ENCODE data around the gene SOWAHB. TPM values are rescaled to one million over a fixed set of nuclear protein-coding genes. Genes with fewer than 3 reads are reported as not detected.
"Not testable (repeated sequence)": the region's sequence is repeated elsewhere in the genome, so short reads cannot be mapped to it uniquely, and the experiment has no call there.

Gene SOWAHB
- total RNA-seq, 1 donor from 2014 or later, result 0.11 TPM

DNA sequence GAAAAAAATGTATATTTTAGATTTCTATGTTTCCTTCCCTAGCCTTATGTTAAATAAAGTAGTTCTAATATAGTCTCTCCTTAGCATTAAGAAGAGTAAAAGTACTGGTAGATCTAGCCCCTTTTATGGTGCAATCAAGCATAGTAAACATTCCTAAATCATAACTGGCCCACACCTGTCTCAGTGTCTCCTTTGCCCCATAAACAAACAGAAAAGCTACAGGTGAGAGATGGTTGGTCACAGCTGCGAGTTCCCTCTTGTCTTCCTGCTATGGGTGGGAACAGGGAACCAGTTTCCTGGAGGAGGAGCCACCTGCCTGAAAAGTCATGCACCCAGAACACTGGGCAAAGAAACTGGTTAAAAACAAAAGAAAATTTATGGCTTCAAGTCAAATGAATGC is 16.6 kb downstream of the SOWAHB start:
- no peak overlapping the region for H3K4me3 Mint-ChIP-seq
- H4K20me1 ChIP-seq (ENCODE audit: low read depth), result no peaks in the 10 kb centered on the region
- no peak overlapping the region for H2AFZ ChIP-seq (replicated peaks)
- no peaks in the 10 kb centered on the region for H3K9me3 ChIP-seq (ENCODE audit: low read depth)
- H3K9me3 Mint-ChIP-seq, result no peaks in the 10 kb centered on the region
- TF ChIP-seq EZH2phosphoT487 (IDR thresholded peaks at IDR 0.05) (no peak), CTCF (IDR thresholded peaks at IDR 0.05) (no peak), EZH2 (IDR thresholded peaks at IDR 0.05) (no peak)
- H3K27ac Mint-ChIP-seq, result no peak overlapping the region
- H3F3A ChIP-seq (ENCODE audit: low read depth), result peaks cover 13% of the 10 kb centered on the region
- no peak for DNase-seq (ENCODE audit: low spot score)
- H3K27ac ChIP-seq, result no peak overlapping the region
- no peak overlapping the region for H3K9ac ChIP-seq
- H3K79me2 ChIP-seq (ENCODE audit: low read depth), result no peaks in the 10 kb centered on the region
- H3K4me1 ChIP-seq, result peaks cover 15% of the 10 kb centered on the region
- peaks cover 3% of the 10 kb centered on the region for H3K4me1 Mint-ChIP-seq
- peaks cover 3% of the 10 kb centered on the region for H3K27me3 Mint-ChIP-seq (ENCODE audit: insufficient read depth, low read depth)
- H3K4me2 ChIP-seq, result no peak overlapping the region
- no peak overlapping the region for H3K4me3 ChIP-seq
- no peaks in the 10 kb centered on the region for H3K36me3 ChIP-seq
- peaks cover 40% of the 10 kb centered on the region for H3K27me3 ChIP-seq
- H3K36me3 Mint-ChIP-seq, result no peaks in the 10 kb centered on the region

DNA sequence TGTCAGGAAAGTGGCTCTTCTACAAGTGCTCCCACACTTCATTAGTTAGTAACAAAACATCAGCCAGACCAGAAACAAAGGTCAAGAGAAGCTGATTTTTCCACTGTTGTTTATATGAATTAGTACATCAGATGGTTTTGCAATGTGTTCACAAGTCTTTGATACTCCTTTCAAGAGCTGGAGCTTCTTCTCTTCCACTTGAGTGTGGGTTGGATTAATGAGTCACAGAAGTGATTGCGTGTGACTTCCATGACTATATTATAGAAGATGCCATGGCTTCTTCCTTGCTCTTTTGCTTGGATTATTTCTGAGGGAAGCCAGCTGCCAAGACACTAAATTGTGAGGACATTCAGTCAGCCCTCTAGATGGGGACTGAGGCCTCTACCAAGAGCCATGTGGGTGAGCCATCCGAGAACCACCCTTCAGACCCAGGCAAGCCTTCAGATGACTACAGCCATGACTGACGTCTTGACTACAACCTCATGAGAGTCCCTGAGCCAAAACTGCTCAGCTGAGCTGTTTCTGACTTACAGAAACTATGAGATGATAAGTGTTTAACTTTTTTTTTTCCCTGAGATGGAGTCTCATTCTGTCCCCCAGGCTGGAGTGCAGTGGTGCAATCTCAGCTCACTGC is 18.1 kb downstream of the SOWAHB start:
- no peak overlapping the region for H3K4me2 ChIP-seq
- H3K79me2 ChIP-seq (ENCODE audit: low read depth), result no peaks in the 10 kb centered on the region
- TF ChIP-seq EZH2 (IDR thresholded peaks at IDR 0.05) (no peak), CTCF (IDR thresholded peaks at IDR 0.05) (no peak), EZH2phosphoT487 (IDR thresholded peaks at IDR 0.05) (no peak)
- no peak overlapping the region for H3K27ac ChIP-seq
- H3K4me3 ChIP-seq, result no peak overlapping the region
- H3K9ac ChIP-seq, result no peak overlapping the region
- no peaks in the 10 kb centered on the region for H3K36me3 ChIP-seq
- DNase-seq (ENCODE audit: low spot score), result no peak
- H3K4me1 ChIP-seq, result peaks cover 15% of the 10 kb centered on the region
- H4K20me1 ChIP-seq (ENCODE audit: low read depth), result no peaks in the 10 kb centered on the region
- H3K4me3 Mint-ChIP-seq, result no peak overlapping the region
- H2AFZ ChIP-seq (replicated peaks), result no peak overlapping the region
- H3K27me3 Mint-ChIP-seq (ENCODE audit: insufficient read depth, low read depth), result no peaks in the 10 kb centered on the region
- H3K27me3 ChIP-seq, result peaks cover 56% of the 10 kb centered on the region
- H3K4me1 Mint-ChIP-seq, result peaks cover 3% of the 10 kb centered on the region
- H3K36me3 Mint-ChIP-seq, result no peaks in the 10 kb centered on the region
- H3K9me3 Mint-ChIP-seq, result no peaks in the 10 kb centered on the region
- peaks cover 13% of the 10 kb centered on the region for H3F3A ChIP-seq (ENCODE audit: low read depth)
- H3K9me3 ChIP-seq (ENCODE audit: low read depth), result no peaks in the 10 kb centered on the region
- H3K27ac Mint-ChIP-seq, result no peak overlapping the region

GRCh38 chr4:76878641-76879165 is 19.2 kb downstream of the SOWAHB start:
- H4K20me1 ChIP-seq (ENCODE audit: low read depth); H3K4me3 ChIP-seq; H3K36me3 ChIP-seq; H3K4me1 Mint-ChIP-seq; H3K36me3 Mint-ChIP-seq; H3K9me3 ChIP-seq (ENCODE audit: low read depth); H3K27ac ChIP-seq; H3K27me3 Mint-ChIP-seq (ENCODE audit: insufficient read depth, low read depth); H3K9me3 Mint-ChIP-seq; H3K27ac Mint-ChIP-seq; H3K9ac ChIP-seq; H3K4me3 Mint-ChIP-seq; H3K79me2 ChIP-seq (ENCODE audit: low read depth); H2AFZ ChIP-seq (replicated peaks): not testable (repeated sequence)
- Histone ChIP-seq H3K4me1 (peaks cover 15% of the 10 kb centered on the region), H3F3A (ENCODE audit: low read depth) (peaks cover 13% of the 10 kb centered on the region), H3K27me3 (peaks cover 55% of the 10 kb centered on the region), H3K4me2 (peak overlapping the region; percentile 52)
- peak; percentile 63 for DNase-seq (ENCODE audit: low spot score)

GRCh38 chr4:76874176-76874575 is 23.8 kb downstream of the SOWAHB start:
- Histone ChIP-seq H3F3A (ENCODE audit: low read depth) (peaks cover 11% of the 10 kb centered on the region), H3K27me3 (peaks cover 29% of the 10 kb centered on the region), H3K4me1 (peaks cover 14% of the 10 kb centered on the region), H4K20me1 (ENCODE audit: low read depth) (no peaks in the 10 kb centered on the region), H3K79me2 (ENCODE audit: low read depth) (no peaks in the 10 kb centered on the region), H3K9ac (no peak overlapping the region), H2AFZ (replicated peaks) (no peak overlapping the region), H3K27ac (no peak overlapping the region), H3K9me3 (ENCODE audit: low read depth) (no peaks in the 10 kb centered on the region), H3K4me3 (no peak overlapping the region), H3K4me2 (no peak overlapping the region), H3K36me3 (no peaks in the 10 kb centered on the region)
- no peak overlapping the region for H3K27ac Mint-ChIP-seq
- H3K4me3 Mint-ChIP-seq, result no peak overlapping the region
- H3K9me3 Mint-ChIP-seq, result no peaks in the 10 kb centered on the region
- peaks cover 2% of the 10 kb centered on the region for H3K27me3 Mint-ChIP-seq (ENCODE audit: insufficient read depth, low read depth)
- DNase-seq (ENCODE audit: low spot score), result no peak
- no peak for TF ChIP-seq EZH2 (IDR thresholded peaks at IDR 0.05)
- no peak for TF ChIP-seq CTCF (IDR thresholded peaks at IDR 0.05)
- H3K4me1 Mint-ChIP-seq, result no peaks in the 10 kb centered on the region
- no peaks in the 10 kb centered on the region for H3K36me3 Mint-ChIP-seq
